Activated naive CD8-positive, alpha-beta T cell treated with anti-CD3 and anti-CD28 coated beads, Interleukin-2, amount 50 U/mL, for 24 hours (primary cell): Measurements from ENCODE around the gene GLRA1.
"Not testable (repeated sequence)": the region's sequence is repeated elsewhere in the genome, so short reads cannot be mapped to it uniquely, and the experiment has no call there.

Experiments
- ATAC-seq: fragments of 150-1000 bp; cut with Tn5 transposase; one replicate; pipeline ENCODE4 v1.10.0; 2021
- DNase-seq: peaks from one replicate; pipeline ENCODE4 v3.0.0; 2021
- H3K27ac Mint-ChIP-seq: one replicate; pipeline ENCODE4 v1.8.0; 2021; ENCODE audit warnings: mild to moderate bottlenecking, mixed read lengths
- H3K27me3 Mint-ChIP-seq: one replicate; pipeline ENCODE4 v1.8.0; 2021; ENCODE audit warnings: mixed read lengths
- H3K36me3 Mint-ChIP-seq: one replicate; pipeline ENCODE4 v1.8.0; 2021; ENCODE audit warnings: low read depth, mixed read lengths
- H3K4me1 Mint-ChIP-seq: one replicate; pipeline ENCODE4 v1.8.0; 2021; ENCODE audit warnings: mixed read lengths
- H3K4me3 Mint-ChIP-seq: one replicate; pipeline ENCODE4 v1.8.0; 2021; ENCODE audit warnings: mild to moderate bottlenecking, moderate library complexity, mixed read lengths
- H3K9me3 Mint-ChIP-seq: one replicate; pipeline ENCODE4 v1.8.0; 2021; ENCODE audit warnings: mixed read lengths

GLRA1 gene

DNA sequence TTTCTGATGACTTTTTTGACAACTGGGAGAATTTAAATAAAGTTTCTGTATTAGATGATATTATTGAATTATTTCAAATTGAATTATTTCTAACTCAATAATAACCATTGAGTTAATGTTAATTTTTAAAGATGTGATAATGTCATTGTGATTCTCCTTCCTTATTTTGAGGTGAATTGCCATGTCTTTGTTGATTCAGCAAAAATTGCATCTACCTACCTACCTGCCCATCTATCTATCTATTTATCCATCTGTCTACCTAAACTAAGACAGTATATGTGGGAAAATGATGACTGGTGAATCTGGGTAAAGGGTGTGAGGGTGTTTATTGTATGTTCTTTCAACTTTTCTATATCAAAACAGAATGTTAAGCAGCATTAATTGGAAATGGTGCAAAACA is 77.9 kb downstream of the GLRA1 start:
- H3K27ac Mint-ChIP-seq, result no peak overlapping the region
- ATAC-seq (no peak), DNase-seq (no peak)
- H3K4me3 Mint-ChIP-seq, result no peak overlapping the region
- H3K36me3 Mint-ChIP-seq, result no peaks in the 10 kb centered on the region
- no peaks in the 10 kb centered on the region for H3K4me1 Mint-ChIP-seq
- no peaks in the 10 kb centered on the region for H3K27me3 Mint-ChIP-seq
- H3K9me3 Mint-ChIP-seq, result no peaks in the 10 kb centered on the region

DNA sequence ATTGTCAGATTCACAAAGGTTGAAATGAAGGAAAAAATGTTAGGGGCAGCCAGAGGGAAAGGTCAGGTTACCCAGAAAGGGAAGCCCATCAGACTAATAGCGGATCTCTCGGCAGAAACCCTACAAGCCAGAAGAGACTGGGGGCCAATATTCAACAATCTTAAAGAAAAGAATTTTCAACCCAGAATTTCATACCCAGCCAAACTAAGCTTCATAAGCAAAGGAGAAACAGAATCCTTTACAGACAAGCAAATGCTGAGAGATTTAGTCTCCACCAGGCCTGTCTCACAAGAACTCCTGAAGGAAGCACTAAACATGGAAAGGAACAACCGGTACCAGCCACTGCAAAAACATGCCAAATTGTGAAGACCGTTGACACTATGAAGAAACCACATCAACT is 91.8 kb downstream of the GLRA1 start:
- not testable (repeated sequence) for DNase-seq, H3K27ac Mint-ChIP-seq, ATAC-seq, H3K27me3 Mint-ChIP-seq, H3K4me3 Mint-ChIP-seq
- peaks cover 56% of the 10 kb centered on the region for H3K9me3 Mint-ChIP-seq
- H3K36me3 Mint-ChIP-seq, result peaks cover 45% of the 10 kb centered on the region
- H3K4me1 Mint-ChIP-seq, result peaks cover 15% of the 10 kb centered on the region

DNA sequence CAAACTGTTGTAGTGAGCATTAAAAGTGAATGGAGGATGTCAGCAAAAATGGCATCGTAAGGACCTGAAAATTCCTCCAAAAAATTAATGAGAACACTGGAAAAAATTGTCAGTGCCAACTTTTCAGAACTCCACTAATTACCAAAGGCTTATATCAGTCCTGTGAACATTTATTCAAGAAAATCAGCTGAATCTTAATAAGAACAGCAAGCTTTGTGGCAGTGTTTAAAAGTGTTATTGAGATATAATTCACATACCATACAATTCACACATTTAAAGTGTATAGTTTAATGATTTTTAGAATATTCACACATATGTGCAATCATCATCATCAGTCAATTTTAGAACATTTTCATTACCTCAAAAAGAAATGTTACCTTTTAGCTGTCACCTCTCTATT is 95.3 kb downstream of the GLRA1 start:
- Mint-ChIP-seq H3K36me3 (peaks cover 51% of the 10 kb centered on the region), H3K4me3 (no peak overlapping the region), H3K4me1 (peaks cover 15% of the 10 kb centered on the region), H3K27me3 (no peaks in the 10 kb centered on the region), H3K27ac (no peak overlapping the region), H3K9me3 (peaks cover 27% of the 10 kb centered on the region)
- ATAC-seq (no peak), DNase-seq (no peak)

DNA sequence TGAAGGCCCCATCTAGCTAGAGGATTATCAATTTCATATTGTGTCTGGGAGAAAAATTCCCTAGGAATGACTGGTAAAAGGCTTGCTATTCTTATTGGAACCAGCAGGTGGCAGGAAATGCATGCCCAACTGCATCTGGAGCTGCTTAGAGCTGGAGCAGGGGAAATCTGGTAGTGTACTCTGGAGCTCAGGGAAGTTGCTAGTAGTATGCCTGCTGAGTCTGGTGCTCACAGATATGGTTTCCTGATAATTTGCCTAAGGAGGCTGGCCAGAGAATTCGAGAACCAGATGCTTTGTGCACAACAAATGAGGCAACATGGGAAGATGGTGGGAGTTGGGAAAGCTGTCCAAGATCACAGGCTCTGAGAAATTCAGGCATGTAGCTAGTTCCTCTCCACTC is 99.2 kb downstream of the GLRA1 start:
- peaks cover 31% of the 10 kb centered on the region for H3K36me3 Mint-ChIP-seq

DNA sequence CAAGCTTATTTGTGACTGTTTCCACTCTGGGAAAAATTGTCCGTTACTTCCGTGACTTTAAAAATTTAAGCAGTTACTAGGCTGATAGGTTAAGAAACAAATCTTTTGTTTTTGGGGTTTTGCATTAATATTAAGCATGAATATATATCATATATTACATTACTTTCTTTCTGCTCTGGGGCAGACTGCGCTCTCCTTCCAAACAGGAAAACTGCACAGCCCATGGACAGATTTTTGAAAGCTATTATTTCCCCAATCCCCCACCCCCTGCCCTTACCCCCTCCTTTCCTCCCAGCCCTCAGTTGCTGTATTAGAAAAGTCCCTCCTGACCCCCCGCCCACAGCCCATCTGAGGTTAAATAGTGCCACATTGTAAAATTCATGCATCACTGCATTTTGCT is 102.5 kb downstream of the GLRA1 start:
- Mint-ChIP-seq H3K4me1 (no peaks in the 10 kb centered on the region), H3K36me3 (peaks cover 13% of the 10 kb centered on the region), H3K27me3 (no peaks in the 10 kb centered on the region), H3K9me3 (no peaks in the 10 kb centered on the region), H3K27ac (no peak overlapping the region), H3K4me3 (no peak overlapping the region)
- ATAC-seq, result no peak
- no peak for DNase-seq

More for the DNA sequence above, 99.2 kb downstream of the GLRA1 start:
- no peaks in the 10 kb centered on the region for H3K9me3 Mint-ChIP-seq
- DNase-seq (peak; percentile 17), ATAC-seq (peak; percentile 49)
- H3K4me1 Mint-ChIP-seq, result peaks cover 8% of the 10 kb centered on the region
- no peak overlapping the region for H3K4me3 Mint-ChIP-seq
- H3K27ac Mint-ChIP-seq, result no peak overlapping the region
- H3K27me3 Mint-ChIP-seq, result no peaks in the 10 kb centered on the region

DNA sequence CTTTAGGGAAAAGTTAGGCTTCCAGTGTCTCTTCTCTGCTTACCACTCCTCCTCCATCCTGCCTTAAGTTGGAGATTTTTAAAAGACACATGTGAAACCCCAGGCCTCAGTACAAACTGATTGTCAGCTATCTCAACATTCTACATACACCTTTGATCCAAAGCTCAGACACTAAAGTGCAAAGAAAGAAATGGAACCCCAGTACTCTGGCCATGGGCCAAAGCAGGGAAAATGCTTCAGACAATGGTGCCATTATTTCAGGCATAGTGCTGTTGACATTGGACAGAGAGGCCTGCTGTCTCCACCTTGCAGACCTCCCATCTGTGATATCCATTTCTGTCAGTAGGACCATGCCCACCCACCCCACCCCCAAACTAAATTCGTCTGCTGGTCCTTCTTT is 103.7 kb downstream of the GLRA1 start:
- H3K27ac Mint-ChIP-seq, result no peak overlapping the region
- H3K27me3 Mint-ChIP-seq, result no peaks in the 10 kb centered on the region
- ATAC-seq (no peak), DNase-seq (no peak)
- no peaks in the 10 kb centered on the region for H3K9me3 Mint-ChIP-seq
- no peaks in the 10 kb centered on the region for H3K4me1 Mint-ChIP-seq
- no peak overlapping the region for H3K4me3 Mint-ChIP-seq
- peaks cover 14% of the 10 kb centered on the region for H3K36me3 Mint-ChIP-seq

DNA sequence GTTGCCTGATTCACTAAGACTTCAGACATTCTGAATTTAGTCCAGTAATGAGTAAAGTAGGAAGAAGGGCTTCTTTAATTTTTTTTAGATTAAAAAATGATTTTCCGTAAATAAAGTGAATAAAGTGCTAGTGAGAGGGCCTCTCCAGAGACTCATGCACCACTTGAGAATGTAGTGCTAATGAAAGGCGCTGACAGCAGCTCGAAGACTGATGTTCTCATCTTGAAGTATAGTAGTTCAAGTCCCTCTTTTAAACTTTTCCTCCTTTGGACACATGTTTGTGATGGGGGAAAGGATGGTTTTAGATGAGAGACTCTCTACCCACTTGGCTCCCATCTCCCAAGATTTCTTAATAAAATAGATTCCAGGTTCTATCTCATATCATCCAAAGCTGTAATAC is 104.4 kb downstream of the GLRA1 start:
- Mint-ChIP-seq H3K27ac (no peak overlapping the region), H3K27me3 (no peaks in the 10 kb centered on the region), H3K4me3 (no peak overlapping the region), H3K4me1 (no peaks in the 10 kb centered on the region), H3K36me3 (peaks cover 16% of the 10 kb centered on the region), H3K9me3 (no peaks in the 10 kb centered on the region)
- ATAC-seq (no peak), DNase-seq (no peak)

DNA sequence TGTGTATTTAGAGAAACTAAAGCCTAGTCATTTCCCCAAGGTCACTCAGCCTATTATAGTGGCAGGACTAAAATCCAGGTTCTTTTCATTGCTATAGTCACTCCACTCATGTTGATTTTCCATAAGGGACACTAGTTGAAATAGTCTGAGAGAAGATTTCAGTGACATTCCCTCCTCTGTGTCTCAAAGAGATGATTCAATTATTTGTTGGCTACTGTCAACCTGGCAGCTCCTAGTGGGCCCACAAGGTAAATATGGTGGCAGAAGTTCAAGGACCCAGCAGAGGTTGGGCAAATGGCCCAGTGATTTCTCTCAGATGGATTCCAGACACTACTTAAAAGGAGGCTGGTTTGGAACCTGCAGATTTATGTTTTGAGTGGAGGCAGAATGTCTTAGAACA is 104.8 kb downstream of the GLRA1 start:
- H3K9me3 Mint-ChIP-seq, result no peaks in the 10 kb centered on the region
- H3K27me3 Mint-ChIP-seq, result no peaks in the 10 kb centered on the region
- H3K4me3 Mint-ChIP-seq, result no peak overlapping the region
- no peak overlapping the region for H3K27ac Mint-ChIP-seq
- peaks cover 18% of the 10 kb centered on the region for H3K36me3 Mint-ChIP-seq
- no peak for ATAC-seq
- H3K4me1 Mint-ChIP-seq, result no peaks in the 10 kb centered on the region
- no peak for DNase-seq

DNA sequence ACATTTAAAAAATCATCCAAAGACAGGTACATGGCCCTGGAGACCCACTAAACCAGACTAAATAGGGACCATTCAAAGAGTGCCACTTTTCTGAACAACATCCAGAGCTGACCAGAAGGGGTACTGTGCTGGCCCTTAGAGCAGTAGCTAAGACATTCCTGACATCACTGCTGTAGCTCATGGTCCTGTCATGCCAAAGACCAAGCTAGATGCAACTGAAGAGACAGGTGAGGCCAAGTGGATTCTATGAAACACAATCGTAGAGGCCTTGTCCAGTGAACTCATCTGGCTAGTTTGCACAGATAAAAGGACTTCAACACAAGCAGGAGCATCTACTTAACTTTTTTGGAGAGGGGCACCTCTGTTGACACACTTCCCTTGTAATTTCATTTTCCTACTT is 109.6 kb downstream of the GLRA1 start:
- H3K4me1 Mint-ChIP-seq, result peaks cover 11% of the 10 kb centered on the region
- no peak overlapping the region for H3K27ac Mint-ChIP-seq
- peaks cover 4% of the 10 kb centered on the region for H3K9me3 Mint-ChIP-seq
- H3K27me3 Mint-ChIP-seq, result no peaks in the 10 kb centered on the region
- H3K36me3 Mint-ChIP-seq, result peaks cover 54% of the 10 kb centered on the region
- no peak for ATAC-seq
- DNase-seq, result no peak
- H3K4me3 Mint-ChIP-seq, result no peak overlapping the region

DNA sequence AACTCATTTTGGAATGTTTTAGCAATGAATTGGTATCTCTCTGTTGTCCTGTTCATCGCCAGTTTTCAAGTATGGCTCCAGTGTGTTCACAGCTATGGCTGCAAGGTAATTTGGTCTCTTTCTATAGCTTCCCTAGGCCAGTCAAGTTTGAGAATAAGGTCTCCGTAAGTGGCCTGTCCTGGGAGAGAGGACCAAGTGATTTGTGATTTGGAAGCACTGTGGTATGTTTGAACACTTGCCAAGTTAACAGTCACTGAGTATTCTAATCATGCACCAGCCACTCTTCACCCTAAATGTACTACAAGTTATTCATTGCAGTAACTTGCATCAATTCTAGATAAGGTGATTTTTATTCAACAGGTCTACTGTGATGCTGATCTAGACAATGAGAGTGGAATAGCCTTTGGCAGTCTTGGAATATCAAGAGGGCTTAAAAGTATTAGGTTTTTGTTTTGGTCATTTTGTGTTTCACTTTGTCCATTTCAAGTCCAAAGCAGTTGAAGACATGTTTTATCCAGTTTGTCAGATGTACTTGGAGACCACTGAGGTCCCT is 111.8 kb downstream of the GLRA1 start:
- Mint-ChIP-seq H3K27me3 (no peaks in the 10 kb centered on the region), H3K4me3 (no peak overlapping the region), H3K4me1 (peaks cover 19% of the 10 kb centered on the region), H3K9me3 (peaks cover 4% of the 10 kb centered on the region), H3K27ac (no peak overlapping the region), H3K36me3 (peaks cover 73% of the 10 kb centered on the region)
- DNase-seq (no peak), ATAC-seq (no peak)

DNA sequence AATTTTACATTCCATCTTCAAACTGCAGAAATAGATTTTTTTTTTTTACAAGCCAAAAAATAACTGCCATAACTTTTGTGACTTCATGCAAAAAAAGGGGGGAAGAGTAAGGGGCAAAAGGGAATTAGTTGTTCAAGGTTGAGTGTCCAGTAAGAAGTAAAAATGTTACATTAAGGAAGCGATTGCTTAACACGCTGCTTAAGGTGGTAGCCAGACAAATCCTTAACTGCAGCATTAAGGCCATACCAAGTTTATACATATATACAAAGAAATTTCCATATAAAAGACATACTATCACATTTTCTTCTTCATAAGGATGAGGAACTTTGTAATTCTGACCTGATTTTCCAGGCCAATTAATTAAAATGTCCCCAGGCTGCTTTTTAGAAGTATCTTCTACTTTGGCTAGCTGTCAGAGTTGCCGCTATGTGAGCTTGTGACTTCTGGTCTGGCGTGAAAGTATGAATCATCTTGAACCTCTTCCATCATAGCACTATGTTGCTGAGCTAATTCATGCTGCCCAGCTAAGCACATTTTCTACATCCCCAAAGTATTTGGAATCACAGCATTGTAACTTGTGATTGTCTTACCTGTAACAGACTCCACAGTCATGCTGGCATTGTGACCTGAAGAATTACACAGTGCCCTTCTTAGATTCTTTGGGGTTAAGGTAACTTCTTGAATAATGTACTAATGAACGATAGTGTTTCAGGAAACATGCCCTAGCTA is 112.9 kb downstream of the GLRA1 start:
- ATAC-seq (no peak), DNase-seq (no peak)
- no peak overlapping the region for H3K4me3 Mint-ChIP-seq
- H3K27me3 Mint-ChIP-seq, result no peaks in the 10 kb centered on the region
- peaks cover 81% of the 10 kb centered on the region for H3K36me3 Mint-ChIP-seq
- H3K4me1 Mint-ChIP-seq, result peaks cover 19% of the 10 kb centered on the region
- peaks cover 4% of the 10 kb centered on the region for H3K9me3 Mint-ChIP-seq
- H3K27ac Mint-ChIP-seq, result no peak overlapping the region

DNA sequence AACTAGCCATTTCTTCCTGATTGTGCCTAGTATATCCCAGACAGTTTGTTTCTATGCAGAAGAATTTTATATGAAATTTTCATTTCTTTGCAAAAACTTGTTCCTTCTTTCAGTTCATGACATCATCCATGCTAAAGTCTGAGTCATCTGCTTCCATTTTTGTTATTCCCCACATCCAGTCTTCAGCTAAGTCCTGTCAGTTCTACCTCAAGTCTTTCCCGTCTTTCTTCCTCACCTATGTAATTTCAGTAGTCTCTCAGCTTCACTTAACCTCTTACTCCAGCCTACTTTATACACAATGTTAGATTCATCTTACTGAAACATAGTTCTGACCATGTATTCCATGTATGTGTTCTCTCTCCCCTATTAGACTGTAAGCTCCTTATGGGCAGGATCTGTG is 113.8 kb downstream of the GLRA1 start:
- Mint-ChIP-seq H3K9me3 (peaks cover 4% of the 10 kb centered on the region), H3K27me3 (no peaks in the 10 kb centered on the region), H3K36me3 (peaks cover 80% of the 10 kb centered on the region), H3K27ac (peak overlapping the region; percentile 33), H3K4me3 (no peak overlapping the region), H3K4me1 (peaks cover 22% of the 10 kb centered on the region)
- no peak for ATAC-seq
- DNase-seq, result no peak

DNA sequence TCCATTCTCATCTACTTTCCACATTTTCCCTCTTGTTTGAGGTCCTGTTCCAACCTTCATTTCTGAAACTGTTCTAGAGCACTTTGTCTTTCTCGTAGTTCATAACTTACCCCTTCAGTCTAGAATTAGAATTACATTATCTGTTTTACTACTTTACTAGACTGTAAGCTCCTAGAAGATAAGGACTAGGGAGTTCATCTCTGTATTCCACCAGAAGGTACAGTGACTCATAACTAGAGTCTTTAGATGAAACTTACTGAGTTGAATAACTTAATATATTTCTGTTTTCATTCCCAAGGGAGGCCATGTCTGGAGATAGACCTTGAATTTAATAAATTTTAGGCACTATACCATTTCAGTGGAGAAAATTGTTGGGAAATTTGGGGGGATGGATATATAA is 114.2 kb downstream of the GLRA1 start:
- ATAC-seq (no peak), DNase-seq (no peak)
- H3K4me1 Mint-ChIP-seq, result peaks cover 27% of the 10 kb centered on the region
- H3K36me3 Mint-ChIP-seq, result peaks cover 82% of the 10 kb centered on the region
- no peaks in the 10 kb centered on the region for H3K27me3 Mint-ChIP-seq
- peak overlapping the region; percentile 33 for H3K27ac Mint-ChIP-seq
- peaks cover 4% of the 10 kb centered on the region for H3K9me3 Mint-ChIP-seq
- no peak overlapping the region for H3K4me3 Mint-ChIP-seq

DNA sequence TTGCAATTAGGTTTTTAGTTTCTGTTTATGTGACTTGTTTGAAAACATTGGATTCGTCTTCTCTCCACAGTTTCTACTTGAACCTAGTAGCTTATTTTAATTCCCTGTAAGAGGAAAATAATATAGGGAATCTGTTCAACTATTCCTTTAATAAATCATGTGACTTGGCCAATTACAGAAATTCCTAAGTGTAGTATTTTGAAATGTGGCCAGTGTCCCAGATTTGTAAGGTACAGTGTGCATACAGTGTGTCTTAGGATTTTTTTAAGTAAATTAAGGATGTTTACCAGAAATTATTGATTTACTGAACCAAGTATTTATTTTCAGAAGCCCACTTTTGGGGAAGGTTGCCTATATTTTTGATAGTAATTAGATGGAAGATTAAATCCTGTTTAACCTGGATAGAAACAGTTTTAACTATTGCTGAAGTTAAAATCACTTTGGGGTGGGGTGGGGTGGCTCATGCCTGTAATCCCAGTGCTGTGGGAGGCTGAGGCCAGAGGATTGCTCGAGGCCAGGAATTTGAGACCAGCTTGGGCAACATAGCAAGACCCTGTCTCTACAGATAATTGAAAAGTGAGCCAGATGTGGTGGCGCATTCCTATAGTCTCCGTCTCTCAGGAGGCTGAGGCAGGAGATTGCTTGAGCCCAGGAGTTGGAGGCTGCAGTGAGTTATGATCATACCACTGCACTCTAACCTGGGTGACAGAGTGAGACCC is 116.0 kb downstream of the GLRA1 start:
- H3K4me1 Mint-ChIP-seq, result peaks cover 42% of the 10 kb centered on the region
- no peaks in the 10 kb centered on the region for H3K27me3 Mint-ChIP-seq
- ATAC-seq (no peak), DNase-seq (no peak)
- peaks cover 4% of the 10 kb centered on the region for H3K9me3 Mint-ChIP-seq
- H3K4me3 Mint-ChIP-seq, result no peak overlapping the region
- H3K27ac Mint-ChIP-seq, result no peak overlapping the region
- H3K36me3 Mint-ChIP-seq, result peaks cover 85% of the 10 kb centered on the region
